Stomach (tissue), 9 donors: ENCODE measurements around the gene PLPPR3. TPM values are rescaled to one million over a fixed set of nuclear protein-coding genes. Genes with fewer than 3 reads are reported as not detected.
"Not testable (repeated sequence)": the region's sequence is repeated elsewhere in the genome, so short reads cannot be mapped to it uniquely, and the experiment has no call there.

Experiments used
- DNase-seq, 2 donors: peaks; one replicate each; pipeline versions ENCODE4 v3.0.0 to v3.0.0-alpha.2; 2013 to 2019
- H3K27ac ChIP-seq, 5 donors: fragments of 200-600 bp in 4 of 5; sonication (generic) in 4 of 5; one replicate each; pipeline ENCODE4 v1.5.1; 2013 to 2019; ENCODE audit warnings: mild to moderate bottlenecking in 1 of 5, moderate library complexity in 1 of 5
- H3K27me3 ChIP-seq, 3 donors: fragments of 200-600 bp; sonication (generic); one replicate each; pipeline ENCODE4 v1.5.1; 2017 to 2019; ENCODE audit warnings: mixed run types in 1 of 3
- H3K36me3 ChIP-seq, 4 donors: fragments of 200-600 bp; sonication (generic); 1 replicate in 3 of 4; 2 replicates in 1 of 4; pipeline ENCODE4 v1.5.1; 2016 to 2019
- H3K4me1 ChIP-seq, 4 donors: fragments of 200-600 bp; sonication (generic); one replicate each; pipeline ENCODE4 v1.5.1; 2016 to 2019
- H3K4me3 ChIP-seq, 4 donors: fragments of 200-600 bp; sonication (generic) in 3 of 4; one replicate each; pipeline ENCODE4 v1.5.1; 2016 to 2019; ENCODE audit warnings: mild to moderate bottlenecking in 1 of 4
- H3K9me3 ChIP-seq, 4 donors: fragments of 200-600 bp; sonication (generic); one replicate each; pipeline ENCODE4 v1.5.1; 2016 to 2019
- CTCF ChIP-seq, 7 experiments: fragments of 450-650 bp in 4 of 7; fragments of 200-600 bp in 3 of 7; sonication (generic) in 3 of 7; IDR thresholded peaks; one replicate each; pipeline ENCODE4 v1.5.1; 2016 to 2019; ENCODE audit warnings: antibody characterized with exemption in 7 of 7, control low read depth in 2 of 7, mild to moderate bottlenecking in 1 of 7
- EP300 ChIP-seq: sonication (generic); formaldehyde crosslinking; IDR thresholded peaks from one replicate; pipeline ENCODE4 v1.6.1; 2017; ENCODE audit warnings: antibody characterized with exemption
- POLR2A ChIP-seq, 4 donors: fragments of 450-650 bp; IDR thresholded peaks; one replicate each; pipeline ENCODE4 v1.6.1; 2016; ENCODE audit warnings: antibody characterized with exemption in 4 of 4, control low read depth in 2 of 4, mild to moderate bottlenecking in 1 of 4, moderate library complexity in 1 of 4
- POLR2AphosphoS5 ChIP-seq, 3 donors: sonication (generic); formaldehyde crosslinking; IDR thresholded peaks; one replicate each; pipeline ENCODE4 v1.6.1; 2016; ENCODE audit warnings: antibody characterized with exemption in 3 of 3
- WGBS, 5 donors: extraction: QIAGEN DNeasy Blood & Tissue Kit in 3 of 5; methylation state at CpG; one replicate each; pipeline versions ENCODE4 v1.1.5 to v1.1.7; 2013 to 2018; 5-methylcytosine and 5-hydroxymethylcytosine counted together
- intact Hi-C: fragments of 100-400 bp; cut with DNase I; formaldehyde crosslinking; loops from one replicate; pipeline ENCODE4 v1.15.1; 2023; ENCODE audit warnings: low total_unique reads
- polyA plus RNA-seq, 3 donors: library from polyadenylated mRNA; stranded (reverse); fragments of 200-250 nt; gene quantifications; one replicate each; pipeline ENCODE4 v1.2.3, GENCODE V29; 2013
- total RNA-seq, 5 donors: library from RNA; depleted of rRNA; stranded (reverse); fragments of >200 nt; gene quantifications; one replicate each; pipeline versions ENCODE4 v1.1.0 to v1.2.3, GENCODE V29; 2014 to 2016
- donor health status: healthy with polysubstance abuse.
- donor health status: Bipolar disorder and iron deficiency.
- donor health status: healthy.

The PLPPR3 gene
- total and polyA plus RNA-seq, 8 donors: 0.46 to 0.55 TPM; not detected in 6

DNA sequence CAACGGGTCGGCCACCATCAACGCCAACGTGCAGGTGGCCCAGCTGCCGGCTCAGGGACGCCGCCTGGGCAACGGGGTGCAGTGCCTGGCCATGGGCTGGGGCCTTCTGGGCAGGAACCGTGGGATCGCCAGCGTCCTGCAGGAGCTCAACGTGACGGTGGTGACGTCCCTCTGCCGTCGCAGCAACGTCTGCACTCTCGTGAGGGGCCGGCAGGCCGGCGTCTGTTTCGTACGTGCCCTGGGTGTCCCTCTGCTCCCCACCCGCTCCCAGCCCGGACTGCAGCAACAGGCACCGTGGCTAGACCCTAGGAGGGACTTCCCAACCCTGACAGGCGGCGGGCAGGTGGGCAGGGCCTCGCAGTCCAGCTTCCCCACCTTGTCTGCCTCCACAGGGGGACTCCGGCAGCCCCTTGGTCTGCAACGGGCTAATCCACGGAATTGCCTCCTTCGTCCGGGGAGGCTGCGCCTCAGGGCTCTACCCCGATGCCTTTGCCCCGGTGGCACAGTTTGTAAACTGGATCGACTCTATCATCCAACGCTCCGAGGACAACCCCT is 33.9 kb upstream of the PLPPR3 start:
- Histone ChIP-seq H3K27ac (no peak overlapping the region), H3K36me3 (no peaks in the 10 kb centered on the region), H3K4me1 (peaks cover 18 to 38% (median 32%) of the 10 kb centered on the region in 4 donors), H3K9me3 (no peaks in the 10 kb centered on the region), H3K4me3 (no peak overlapping the region), H3K27me3 (peaks cover 8 to 83% (median 45%) of the 10 kb centered on the region in 3 donors)
- 74 to 83% (median 78%) methylated on average over 36 to 40 of the region's 40 CpGs for WGBS, 5 donors
- no peak for DNase-seq
- TF ChIP-seq CTCF (IDR thresholded peaks at IDR 0.05): no peak
- TF ChIP-seq POLR2AphosphoS5 (IDR thresholded peaks at IDR 0.05): no peak
- no peak for TF ChIP-seq POLR2A (IDR thresholded peaks at IDR 0.05)
- TF ChIP-seq EP300: no peak
- intact Hi-C loops: loop anchor here (5.0 kb wide), 1 partner anchor 88 kb away; no protein-coding TSS in a partner anchor

DNA sequence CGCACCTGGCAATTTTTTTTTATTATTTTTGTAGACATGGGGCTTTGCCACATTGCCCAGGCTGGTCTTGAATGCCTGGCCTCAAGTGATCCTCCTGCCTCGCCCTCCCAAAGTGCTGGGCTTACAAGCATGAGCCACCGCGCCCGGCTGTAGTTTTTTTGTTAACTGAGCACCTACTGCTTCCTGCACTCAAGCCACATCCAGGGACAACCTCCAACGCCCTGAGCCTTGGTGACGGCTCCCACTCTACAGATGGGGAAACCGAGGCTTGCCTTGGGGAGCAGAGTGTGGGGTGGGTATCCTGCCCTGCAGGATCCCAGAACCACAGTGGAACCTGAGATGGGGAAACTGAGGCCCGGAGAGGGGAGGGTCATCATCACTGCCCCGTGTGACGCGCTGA is 33.4 kb upstream of the PLPPR3 start:
- Histone ChIP-seq H3K27ac (no peak overlapping the region), H3K4me1 (peaks cover 18 to 37% (median 32%) of the 10 kb centered on the region in 4 donors), H3K9me3 (no peaks in the 10 kb centered on the region), H3K27me3 (peaks cover 8 to 78% (median 40%) of the 10 kb centered on the region in 3 donors), H3K36me3 (no peaks in the 10 kb centered on the region), H3K4me3 (no peak overlapping the region)
- intact Hi-C loops: loop anchor here (5.0 kb wide), 1 partner anchor 88 kb away; no protein-coding TSS in a partner anchor
- DNase-seq: no peak
- no peak for TF ChIP-seq CTCF (IDR thresholded peaks at IDR 0.05)
- TF ChIP-seq POLR2A (IDR thresholded peaks at IDR 0.05): no peak
- no peak for TF ChIP-seq POLR2AphosphoS5 (IDR thresholded peaks at IDR 0.05)
- no peak for TF ChIP-seq EP300
- WGBS, 5 donors: 84 to 90% (median 88%) methylated on average over 12 of the region's 12 CpGs

DNA sequence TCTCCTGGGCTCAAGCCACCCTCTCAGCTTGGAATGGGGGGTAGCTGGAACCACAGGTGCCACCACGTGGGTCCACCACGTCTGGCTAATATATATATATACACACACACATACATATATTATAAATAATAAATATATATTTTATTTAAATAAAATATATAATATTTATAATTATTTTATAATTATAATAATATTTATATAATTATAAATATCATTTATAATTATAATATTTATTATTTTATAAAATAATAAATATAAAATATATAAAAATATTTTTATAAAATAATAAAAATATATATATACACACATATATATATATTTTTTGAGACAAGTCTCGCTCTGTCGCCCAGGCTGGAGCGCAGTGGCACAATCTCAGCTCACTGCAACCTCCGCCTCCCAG is 32.8 kb upstream of the PLPPR3 start:
- intact Hi-C loops: no loop called here

DNA sequence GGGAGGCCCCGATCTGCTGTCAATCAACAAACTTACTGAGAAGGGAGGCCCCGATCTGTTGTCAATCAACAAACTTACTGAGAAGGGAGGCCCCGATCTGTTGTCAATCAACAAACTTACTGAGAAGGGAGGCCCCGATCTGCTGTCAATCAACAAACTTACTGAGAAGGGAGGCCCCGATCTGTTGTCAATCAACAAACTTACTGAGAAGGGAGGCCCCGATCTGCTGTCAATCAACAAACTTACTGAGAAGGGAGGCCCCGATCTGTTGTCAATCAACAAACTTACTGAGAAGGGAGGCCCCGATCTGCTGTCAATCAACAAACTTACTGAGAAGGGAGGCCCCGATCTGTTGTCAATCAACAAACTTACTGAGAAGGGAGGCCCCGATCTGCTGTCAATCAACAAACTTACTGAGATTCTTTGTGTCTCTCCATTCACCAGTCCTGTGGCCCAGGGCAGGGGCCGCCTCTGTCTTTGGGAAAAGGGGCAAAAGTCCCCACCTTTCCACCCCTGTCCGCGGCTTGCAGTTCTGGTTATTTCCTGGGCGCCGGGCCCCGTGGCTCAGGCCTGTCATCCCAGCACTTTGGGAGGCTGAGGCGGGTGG is 32.0 kb upstream of the PLPPR3 start:
- intact Hi-C loops, H3K4me3 ChIP-seq, H3K9me3 ChIP-seq, H3K36me3 ChIP-seq, DNase-seq, H3K27ac ChIP-seq: not testable (repeated sequence)
- H3K4me1 ChIP-seq: peaks cover 13 to 27% (median 24%) of the 10 kb centered on the region in 4 donors
- H3K27me3 ChIP-seq: peaks cover 8 to 72% (median 27%) of the 10 kb centered on the region in 3 donors
- WGBS, 5 donors: 71 to 82% (median 76%) methylated on average over 8 to 12 of the region's 17 CpGs

More for the DNA sequence above, 32.8 kb upstream of the PLPPR3 start:
- no peaks in the 10 kb centered on the region for H3K9me3 ChIP-seq
- DNase-seq: no peak
- H3K27me3 ChIP-seq: peaks cover 8 to 72% (median 34%) of the 10 kb centered on the region in 3 donors
- H3K4me3 ChIP-seq: no peak overlapping the region
- peaks cover 14 to 31% (median 27%) of the 10 kb centered on the region in 4 donors for H3K4me1 ChIP-seq
- H3K36me3 ChIP-seq: no peaks in the 10 kb centered on the region
- no peak overlapping the region for H3K27ac ChIP-seq
- no peak for TF ChIP-seq EP300
- no peak for TF ChIP-seq POLR2A (IDR thresholded peaks at IDR 0.05)
- TF ChIP-seq POLR2AphosphoS5 (IDR thresholded peaks at IDR 0.05): no peak
- no peak for TF ChIP-seq CTCF (IDR thresholded peaks at IDR 0.05)
- 68 to 72% (median 70%) methylated on average over 6 of the region's 6 CpGs for WGBS, 5 donors
